KOPT-K1 (cell line): ENCODE measurements around the gene GNAO1.
A peak's percentile ranks its signal among the peaks of the same experiment; 100 is the strongest.

Experiments
- H3K27ac ChIP-seq: fragments of 200-600 bp; sonication (generic); 2 replicates; pipeline ENCODE4 v1.5.1; 2016; ENCODE audit warnings: antibody characterized with exemption, mild to moderate bottlenecking, low read depth, low read length; ENCODE audit not compliant: poor library complexity, severe bottlenecking
- H3K36me3 ChIP-seq: fragments of 200-600 bp; sonication (generic); 2 replicates; pipeline ENCODE4 v1.5.1; 2017; ENCODE audit warnings: antibody characterized with exemption, mild to moderate bottlenecking, low read length, moderate library complexity; ENCODE audit not compliant: insufficient read depth
- H3K9me3 ChIP-seq: fragments of 200-600 bp; sonication (generic); 2 replicates; pipeline ENCODE4 v1.5.1; 2017; ENCODE audit warnings: antibody characterized with exemption, low read length, mild to moderate bottlenecking; ENCODE audit not compliant: insufficient read depth, poor library complexity, severe bottlenecking

Gene GNAO1

GRCh38 chr16:56262551-56263245 is 71.4 kb downstream of the GNAO1 start:
- Histone ChIP-seq H3K9me3 (no peaks in the 10 kb centered on the region), H3K27ac (peak overlapping the region; percentile 58), H3K36me3 (no peaks in the 10 kb centered on the region)

GRCh38 chr16:56263711-56264608 is 72.7 kb downstream of the GNAO1 start:
- Histone ChIP-seq H3K9me3 (no peaks in the 10 kb centered on the region), H3K36me3 (no peaks in the 10 kb centered on the region), H3K27ac (peak overlapping the region; percentile 58)

- Histone ChIP-seq H3K36me3 (no peaks in the 10 kb centered on the region), H3K9me3 (no peaks in the 10 kb centered on the region), H3K27ac (no peak overlapping the region)
These were observed 73.3 kb downstream of the GNAO1 start for GRCh38 chr16:56264609-56264972.

GRCh38 chr16:56265184-56265583 is 73.9 kb downstream of the GNAO1 start:
- no peak overlapping the region for H3K27ac ChIP-seq
- H3K9me3 ChIP-seq, result no peaks in the 10 kb centered on the region
- no peaks in the 10 kb centered on the region for H3K36me3 ChIP-seq

- no peaks in the 10 kb centered on the region for H3K36me3 ChIP-seq
- no peaks in the 10 kb centered on the region for H3K9me3 ChIP-seq
- no peak overlapping the region for H3K27ac ChIP-seq
These were observed 74.5 kb downstream of the GNAO1 start for GRCh38 chr16:56265746-56266145.

GRCh38 chr16:56266641-56267607 is 75.6 kb downstream of the GNAO1 start:
- H3K27ac ChIP-seq, result no peak overlapping the region
- H3K9me3 ChIP-seq, result no peaks in the 10 kb centered on the region
- H3K36me3 ChIP-seq, result no peaks in the 10 kb centered on the region

GRCh38 chr16:56267888-56268287 is 76.6 kb downstream of the GNAO1 start:
- no peaks in the 10 kb centered on the region for H3K9me3 ChIP-seq
- H3K36me3 ChIP-seq, result no peaks in the 10 kb centered on the region
- no peak overlapping the region for H3K27ac ChIP-seq

- no peak overlapping the region for H3K27ac ChIP-seq
- no peaks in the 10 kb centered on the region for H3K9me3 ChIP-seq
- H3K36me3 ChIP-seq, result no peaks in the 10 kb centered on the region
These were observed 77.5 kb downstream of the GNAO1 start for GRCh38 chr16:56268799-56269198.

GRCh38 chr16:56269281-56269680 is 78.0 kb downstream of the GNAO1 start:
- H3K9me3 ChIP-seq, result no peaks in the 10 kb centered on the region
- no peaks in the 10 kb centered on the region for H3K36me3 ChIP-seq
- no peak overlapping the region for H3K27ac ChIP-seq

- H3K36me3 ChIP-seq, result no peaks in the 10 kb centered on the region
- no peaks in the 10 kb centered on the region for H3K9me3 ChIP-seq
- no peak overlapping the region for H3K27ac ChIP-seq
These were observed 78.8 kb downstream of the GNAO1 start for GRCh38 chr16:56269811-56270684.

- no peak overlapping the region for H3K27ac ChIP-seq
- H3K36me3 ChIP-seq, result no peaks in the 10 kb centered on the region
- no peaks in the 10 kb centered on the region for H3K9me3 ChIP-seq
These were observed 79.5 kb downstream of the GNAO1 start for GRCh38 chr16:56270828-56271227.

- Histone ChIP-seq H3K36me3 (no peaks in the 10 kb centered on the region), H3K27ac (no peak overlapping the region), H3K9me3 (no peaks in the 10 kb centered on the region)
These were observed 81.2 kb downstream of the GNAO1 start for GRCh38 chr16:56272583-56272894.

- Histone ChIP-seq H3K9me3 (no peaks in the 10 kb centered on the region), H3K27ac (no peak overlapping the region), H3K36me3 (no peaks in the 10 kb centered on the region)
These were observed 82.3 kb downstream of the GNAO1 start for GRCh38 chr16:56273615-56274014.

- no peaks in the 10 kb centered on the region for H3K9me3 ChIP-seq
- no peaks in the 10 kb centered on the region for H3K36me3 ChIP-seq
- no peak overlapping the region for H3K27ac ChIP-seq
These were observed 83.1 kb downstream of the GNAO1 start for GRCh38 chr16:56274369-56274768.
